G401.6 (cell line): ENCODE data around the gene DDX25.
A peak's percentile ranks its signal among the peaks of the same experiment; 100 is the strongest.
"Not testable (repeated sequence)": the region's sequence is repeated elsewhere in the genome, so short reads cannot be mapped to it uniquely, and the experiment has no call there.

Experiments used
- FAIRE-seq: peaks from 2 replicates; lab custom pipeline; 2012; peaks lifted over from hg19 to GRCh38; lab: Jason Lieb, UNC

DDX25 gene

DNA sequence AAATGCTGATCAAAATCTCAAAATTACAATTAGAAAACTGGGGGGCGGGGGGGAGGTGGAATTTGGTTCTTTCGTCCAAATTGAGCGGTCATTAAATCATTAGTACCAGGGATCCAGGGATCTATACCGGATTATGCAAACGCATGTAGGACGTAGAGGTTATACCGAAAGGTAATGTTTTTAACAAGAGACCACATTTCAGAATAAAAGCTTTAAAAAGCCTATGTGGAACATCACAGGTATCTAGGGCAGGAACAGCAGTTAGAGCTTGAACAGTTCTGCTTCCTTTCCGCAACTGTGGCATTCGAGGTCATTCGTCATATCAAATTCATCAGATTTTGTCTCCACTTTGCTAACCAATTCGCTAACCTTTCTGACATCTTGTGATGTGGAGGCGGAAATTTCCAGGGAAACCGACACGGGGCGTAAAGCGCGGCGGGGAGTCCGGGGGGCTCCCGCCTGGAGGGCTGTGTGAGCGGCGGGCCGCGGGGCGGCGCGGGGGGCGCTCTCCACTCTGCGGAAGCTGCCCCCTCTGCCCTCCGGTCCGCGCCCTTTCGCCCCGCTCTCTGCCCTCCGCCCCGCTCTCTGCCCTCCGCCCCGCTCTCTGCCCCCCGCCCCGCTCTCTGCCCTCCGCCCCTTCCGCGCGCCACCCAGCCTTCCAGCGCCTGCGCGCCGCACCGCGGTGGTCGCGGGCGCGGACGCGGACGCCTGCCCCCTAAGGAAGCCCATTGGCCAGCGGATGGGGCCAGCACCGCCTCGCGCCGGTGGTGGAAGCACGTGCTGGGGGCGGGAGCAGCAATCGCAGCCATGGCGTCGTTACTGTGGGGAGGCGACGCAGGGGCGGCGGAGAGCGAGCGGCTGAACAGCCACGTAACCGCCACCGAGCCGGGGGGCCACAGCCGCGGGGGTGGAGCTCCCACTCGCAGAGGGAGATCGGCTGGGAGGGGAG is at the start of gene DDX25:
TSS of gene DDX25 (plus strand) at position 798 of the 949 bp plus-strand sequence. CDS start at position 808, 10 bp downstream.
- FAIRE-seq, result no peak

DNA sequence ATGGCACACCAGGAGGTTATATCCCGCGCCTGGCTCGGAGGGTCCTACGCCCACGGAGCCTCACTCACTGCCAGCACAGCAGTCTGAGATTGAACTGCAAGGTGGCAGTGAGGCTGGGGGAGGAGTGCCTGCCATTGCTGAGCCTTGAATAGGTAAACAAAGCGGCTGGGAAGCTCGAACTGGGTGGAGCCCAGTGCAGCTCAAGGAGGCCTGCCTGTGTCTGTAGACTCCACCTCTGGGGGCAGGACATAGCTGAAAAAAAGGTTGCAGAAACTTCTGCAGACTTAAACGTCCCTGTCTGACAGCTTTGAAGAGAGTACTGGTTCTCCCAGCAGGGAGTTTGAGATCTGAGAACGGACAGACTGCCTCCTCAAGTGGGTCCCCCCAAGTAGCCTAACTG is 46.6 kb upstream of the DDX25 start:
- not testable (repeated sequence) for FAIRE-seq

DNA sequence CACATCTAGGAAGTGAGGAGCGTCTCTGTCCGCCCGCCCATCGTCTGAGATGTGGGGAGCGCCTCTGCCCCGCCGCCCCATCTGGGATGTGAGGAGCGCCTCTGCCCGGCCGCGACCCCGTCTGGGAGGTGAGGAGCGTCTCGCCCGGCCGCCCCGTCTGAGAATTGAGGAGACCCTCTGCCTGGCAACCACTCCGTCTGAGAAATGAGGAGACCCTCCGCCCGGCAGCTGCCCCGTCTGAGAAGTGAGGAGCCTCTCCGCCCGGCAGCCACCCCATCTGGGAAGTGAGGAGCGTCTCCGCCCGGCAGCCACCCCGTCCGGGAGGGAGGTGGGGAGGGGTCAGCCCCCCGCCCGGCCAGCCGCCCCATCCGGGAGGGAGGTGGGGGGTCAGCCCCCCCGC is 41.5 kb upstream of the DDX25 start:
- not testable (repeated sequence) for FAIRE-seq

DNA sequence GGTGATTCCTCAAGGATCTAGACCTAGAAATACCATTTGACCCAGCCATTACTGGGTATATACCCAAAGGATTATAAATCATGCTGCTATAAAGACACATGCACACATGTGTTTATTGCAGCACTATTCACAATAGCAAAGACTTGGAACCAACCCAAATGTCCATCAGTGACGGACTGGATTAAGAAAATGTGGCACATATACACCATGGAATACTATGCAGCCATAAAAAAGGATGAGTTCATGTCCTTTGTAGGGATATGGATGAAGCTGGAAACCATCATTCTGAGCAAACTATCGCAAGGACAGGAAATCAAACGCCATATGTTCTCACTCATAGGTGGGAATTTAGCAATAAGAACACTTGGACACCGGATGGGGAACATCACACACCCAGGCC is 39.0 kb upstream of the DDX25 start:
- not testable (repeated sequence) for FAIRE-seq

DNA sequence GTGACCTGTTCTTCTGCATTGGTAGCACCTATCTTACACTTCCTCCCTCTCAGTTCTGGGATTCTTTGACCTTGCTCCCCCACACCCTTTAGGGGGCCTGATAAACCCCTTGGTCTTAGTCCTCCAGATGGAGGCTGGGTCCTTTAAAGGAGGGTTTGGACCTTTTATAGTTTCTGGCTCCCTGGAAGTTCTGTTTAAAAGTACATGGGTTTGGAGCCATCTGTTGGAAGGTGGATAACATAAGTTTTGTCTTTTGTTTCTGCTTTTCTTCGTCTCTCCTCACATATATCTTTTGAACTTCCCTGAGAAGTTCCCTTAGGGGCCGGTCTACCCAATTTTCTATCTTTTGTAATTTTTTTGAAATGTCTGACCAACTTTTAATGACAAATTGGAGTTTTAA is 34.8 kb upstream of the DDX25 start:
- FAIRE-seq, result no peak

DNA sequence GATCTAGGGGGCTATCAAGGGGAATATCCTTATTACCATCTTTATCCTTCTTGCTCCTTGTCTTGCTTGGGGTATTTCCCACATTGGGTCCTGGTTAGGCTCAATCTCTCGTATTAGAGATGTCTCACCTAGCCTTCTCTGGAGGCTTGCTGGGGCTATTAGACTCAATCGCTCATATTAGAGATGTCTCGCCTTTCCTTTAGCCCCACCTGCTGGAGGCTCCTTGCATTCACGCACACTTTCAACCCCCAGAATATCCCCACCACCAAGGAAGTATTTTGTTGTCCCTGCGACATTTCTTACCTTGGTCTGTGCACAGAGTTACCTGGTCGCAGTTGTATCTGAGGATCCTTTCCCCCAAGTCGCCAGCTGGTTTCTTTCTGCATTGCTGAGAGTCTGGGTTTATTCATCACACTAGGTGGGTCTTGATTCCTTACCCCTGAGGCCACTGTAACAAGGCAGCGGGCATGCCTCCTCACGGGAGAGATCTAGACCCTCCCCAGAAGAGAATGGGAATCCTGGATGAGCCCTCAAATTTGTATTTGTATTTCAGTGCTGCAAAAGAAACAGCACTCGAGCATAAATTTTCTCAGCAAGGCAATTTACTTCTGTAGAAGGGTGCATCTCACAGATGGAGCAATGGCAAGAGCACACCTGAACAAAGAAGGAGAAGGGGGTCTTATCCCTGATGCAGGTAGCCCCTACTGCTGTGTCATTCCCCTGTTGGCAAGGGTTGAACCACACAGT is 32.7 kb upstream of the DDX25 start:
- FAIRE-seq, result no peak

DNA sequence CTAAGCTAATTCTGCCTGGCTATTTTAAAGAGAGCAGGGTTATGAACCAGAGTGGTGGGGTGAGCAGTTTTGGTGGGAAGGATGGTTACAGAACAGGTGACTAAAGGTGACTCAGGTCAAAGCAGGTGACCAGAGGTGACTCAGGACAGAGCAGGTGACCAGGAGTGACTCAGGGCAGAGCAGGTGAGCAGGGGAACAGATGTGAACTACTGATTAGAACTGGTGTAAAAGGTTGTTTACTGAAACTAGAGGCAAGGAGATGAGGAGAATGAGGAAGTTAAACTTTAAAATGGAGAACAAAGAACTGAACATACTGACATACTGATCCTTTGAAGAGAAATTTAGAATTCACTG is 32.2 kb upstream of the DDX25 start:
- no peak for FAIRE-seq

DNA sequence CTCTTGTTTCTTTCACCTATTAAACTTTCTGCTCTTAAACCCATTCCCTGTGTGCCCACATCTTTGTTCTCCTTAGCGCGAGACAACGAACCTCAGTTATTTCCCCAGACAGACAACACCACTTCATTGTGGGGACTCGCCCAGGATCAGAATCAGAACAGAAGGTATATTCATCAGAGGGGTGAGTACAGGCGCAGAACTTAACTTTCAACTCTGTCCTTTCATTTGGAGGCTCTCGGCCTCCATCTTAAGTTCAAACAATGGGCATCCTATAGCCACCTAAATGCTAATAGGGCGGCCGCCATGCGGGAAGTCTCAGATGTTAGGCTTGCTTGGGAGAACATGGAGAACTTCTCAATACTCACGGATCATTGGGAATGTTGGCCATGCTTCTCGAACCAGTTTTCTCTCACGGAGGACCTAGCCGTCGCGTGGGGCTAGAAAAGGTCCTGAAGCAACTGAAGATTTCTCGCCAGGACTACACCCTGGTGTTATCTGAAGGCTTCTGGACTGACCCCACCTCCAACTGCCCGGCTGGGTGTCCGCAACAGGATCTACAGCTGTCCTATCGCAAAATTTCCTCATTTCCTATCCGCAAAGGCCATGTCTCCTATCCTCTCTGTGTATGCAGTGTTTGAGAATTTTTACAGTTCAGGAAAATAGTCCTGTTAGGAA is 30.3 kb upstream of the DDX25 start:
- FAIRE-seq, result no peak

DNA sequence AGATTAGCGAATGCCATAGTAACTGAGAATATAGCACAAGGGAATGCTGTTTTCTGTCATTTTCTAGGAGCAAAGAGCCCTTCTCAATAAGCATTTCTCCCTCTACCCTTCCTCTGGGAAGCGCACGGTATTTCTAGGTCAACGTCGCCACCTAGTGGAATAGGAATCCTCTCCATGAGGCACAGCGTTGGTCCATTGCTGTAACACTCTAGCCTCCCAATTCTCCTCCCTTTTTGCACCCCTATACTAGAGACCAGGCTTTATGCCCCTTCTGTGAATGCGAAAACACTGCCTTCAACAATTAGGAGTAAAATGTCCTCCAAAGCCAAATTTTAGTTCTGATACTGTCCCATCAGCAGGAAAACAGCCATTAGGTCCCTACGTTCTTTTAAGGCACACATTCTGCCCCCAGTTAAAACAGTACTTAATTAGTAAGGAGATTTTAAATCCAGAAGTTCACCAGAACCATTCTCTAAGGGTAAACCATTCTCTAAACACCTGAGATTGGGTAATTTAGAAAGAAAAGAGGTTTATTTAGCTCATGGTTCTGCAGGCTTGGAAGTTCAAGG is 29.7 kb upstream of the DDX25 start:
- FAIRE-seq, result peak; percentile 64

DNA sequence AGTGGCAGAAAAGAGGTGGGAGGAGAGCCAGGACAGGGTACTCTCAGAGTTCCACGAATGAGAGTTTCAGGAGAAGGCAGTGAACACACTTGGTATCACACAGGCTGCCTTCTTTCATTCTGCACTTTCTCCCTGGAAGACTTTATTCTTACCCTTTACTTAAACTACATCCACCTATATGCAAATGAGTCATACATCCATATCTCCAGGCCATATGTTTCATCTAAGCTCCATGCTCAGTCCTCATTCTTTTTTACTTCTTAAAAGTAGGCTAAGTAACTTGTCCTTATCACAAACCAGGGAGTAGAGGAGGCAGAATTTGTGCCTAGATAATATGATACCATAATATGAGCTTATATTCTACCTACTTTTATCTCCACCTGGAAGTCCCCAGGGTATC is 23.0 kb upstream of the DDX25 start:
- FAIRE-seq, result no peak

DNA sequence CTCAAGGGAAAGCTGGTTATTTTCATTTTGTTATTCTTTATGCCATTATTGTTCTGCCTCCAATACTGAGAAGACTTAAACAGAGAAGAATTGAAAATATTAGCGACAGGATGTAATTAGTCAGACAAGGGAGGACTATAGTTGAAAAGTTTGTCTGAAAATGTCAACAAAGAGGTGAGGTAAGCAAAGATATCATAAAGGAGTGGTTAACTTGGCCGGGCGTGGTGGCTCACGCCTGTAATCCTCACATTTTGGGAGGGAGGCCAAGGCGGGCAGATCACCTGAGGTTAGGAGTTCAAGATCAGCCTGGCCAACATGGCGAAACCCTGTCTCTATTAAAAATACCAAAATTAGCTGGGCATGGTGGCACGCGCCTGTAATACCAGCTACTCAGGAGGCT is 20.9 kb upstream of the DDX25 start:
- no peak for FAIRE-seq

DNA sequence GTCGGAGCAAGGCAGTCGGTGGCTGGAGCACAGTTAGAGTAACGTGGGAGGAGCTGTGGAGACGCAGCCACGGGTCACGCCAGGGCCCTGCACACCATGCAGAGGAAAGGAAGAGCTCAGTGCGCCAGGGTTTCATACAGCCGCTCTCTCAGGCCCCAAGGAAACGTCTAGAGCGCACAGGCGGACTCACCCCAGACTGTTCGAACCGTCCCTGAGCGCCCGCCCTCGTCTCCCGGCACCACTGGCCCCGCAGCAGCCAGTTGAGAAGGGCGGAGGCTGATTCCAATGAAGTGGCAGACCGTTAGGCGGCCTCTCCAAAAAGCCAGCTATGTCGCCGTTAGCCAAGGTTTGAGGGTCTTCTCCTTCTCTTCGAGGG is 17.3 kb upstream of the DDX25 start:
- FAIRE-seq, result no peak

DNA sequence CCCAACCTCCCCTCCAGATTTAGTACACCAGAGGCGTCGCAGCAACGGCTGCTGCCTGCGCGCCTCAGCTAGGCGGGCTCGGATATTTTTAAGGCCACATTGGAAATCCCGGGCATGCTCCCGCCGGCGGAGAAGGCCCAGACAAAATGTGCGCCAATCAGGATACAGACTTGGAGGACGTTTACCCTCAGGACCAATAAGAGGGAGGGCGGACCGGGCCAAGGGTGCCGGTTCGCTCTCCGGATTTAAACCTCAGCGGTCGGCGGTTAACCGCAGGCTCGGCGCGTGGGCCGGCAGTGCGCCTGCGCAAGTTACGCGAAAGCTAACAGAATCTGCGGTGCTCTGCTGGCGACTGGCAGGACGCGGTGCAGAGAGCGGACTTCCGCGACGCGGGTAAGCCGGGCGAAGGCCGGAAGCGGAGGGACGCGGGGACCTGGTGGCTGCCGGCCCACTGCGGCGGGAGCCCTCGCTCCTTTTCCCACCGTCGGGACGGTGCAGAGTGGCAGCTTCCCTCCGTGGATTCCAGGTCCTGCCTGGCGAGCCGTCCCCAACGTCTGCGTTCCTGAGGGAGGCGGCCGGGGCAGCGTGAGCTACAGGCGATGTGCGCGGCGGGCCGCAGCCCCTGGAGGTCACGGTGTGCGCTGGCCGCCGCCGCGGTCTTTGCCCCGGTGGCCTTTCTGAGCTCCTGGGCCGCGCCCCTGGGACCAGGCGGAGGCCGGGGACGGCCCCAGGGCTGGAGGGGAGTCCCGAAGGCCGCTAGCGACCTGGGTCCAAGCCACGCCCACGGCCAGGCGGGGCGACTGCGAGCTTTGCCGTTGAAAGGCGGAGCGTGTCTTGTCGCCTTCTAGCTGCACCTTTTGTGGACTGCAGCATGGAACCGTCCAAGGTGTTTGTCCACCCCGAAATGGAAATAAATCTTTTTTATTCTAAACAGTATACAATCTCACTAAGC is 16.7 kb upstream of the DDX25 start, which contains the start of gene HYLS1:
TSS of gene HYLS1 (plus strand) at position 296 of the 952 bp plus-strand sequence. CDS start 11,701 bp downstream, outside the sequence.
- no peak for FAIRE-seq

DNA sequence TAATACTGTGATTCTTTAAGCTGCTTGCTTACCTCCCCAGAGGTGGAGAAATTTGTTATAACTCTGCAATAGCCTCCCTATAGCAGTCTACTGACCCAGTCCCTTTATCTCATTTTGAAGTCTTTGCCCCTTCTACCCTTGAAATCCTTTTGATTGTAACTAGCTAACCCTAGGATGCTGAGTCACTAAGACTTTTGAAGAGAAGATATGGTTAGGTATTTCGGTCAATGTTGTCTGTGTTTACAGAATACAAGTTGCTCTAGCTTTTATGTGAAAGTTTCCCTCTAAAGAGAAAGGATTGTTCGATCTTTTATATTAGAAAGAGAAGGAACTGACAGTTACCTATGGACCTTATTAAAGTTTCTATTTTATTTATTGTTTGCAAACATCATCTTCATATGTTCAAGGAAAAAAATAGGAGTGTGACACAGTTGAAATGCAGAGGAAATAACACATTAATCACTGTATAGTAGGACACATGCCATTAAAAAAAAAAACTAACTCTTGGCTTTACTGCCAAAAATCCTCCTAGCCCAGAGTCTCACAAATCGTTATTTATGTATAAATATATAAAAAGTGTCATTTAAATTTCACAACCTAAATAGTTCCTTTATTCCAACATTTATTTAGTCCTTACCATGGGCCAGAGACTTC is 13.7 kb upstream of the DDX25 start:
- no peak for FAIRE-seq

DNA sequence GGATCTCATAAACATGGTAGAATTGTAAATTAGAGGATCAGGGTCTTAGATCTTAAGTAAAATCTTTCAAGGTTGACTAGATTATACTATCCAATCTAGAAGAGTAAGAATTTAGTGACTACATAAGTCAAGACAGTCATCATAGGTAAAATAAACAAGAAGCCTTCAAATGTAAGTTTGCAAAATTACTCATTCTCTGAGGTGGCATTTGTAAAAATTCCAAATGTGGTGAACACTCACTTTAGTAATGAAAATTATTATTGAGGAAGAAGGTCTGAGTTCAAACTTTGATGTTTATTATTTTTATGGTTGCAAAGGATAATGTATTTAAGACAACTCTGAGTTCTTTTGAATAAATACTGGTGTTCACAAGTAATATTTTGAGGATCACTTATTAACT is 12.2 kb upstream of the DDX25 start:
- no peak for FAIRE-seq

DNA sequence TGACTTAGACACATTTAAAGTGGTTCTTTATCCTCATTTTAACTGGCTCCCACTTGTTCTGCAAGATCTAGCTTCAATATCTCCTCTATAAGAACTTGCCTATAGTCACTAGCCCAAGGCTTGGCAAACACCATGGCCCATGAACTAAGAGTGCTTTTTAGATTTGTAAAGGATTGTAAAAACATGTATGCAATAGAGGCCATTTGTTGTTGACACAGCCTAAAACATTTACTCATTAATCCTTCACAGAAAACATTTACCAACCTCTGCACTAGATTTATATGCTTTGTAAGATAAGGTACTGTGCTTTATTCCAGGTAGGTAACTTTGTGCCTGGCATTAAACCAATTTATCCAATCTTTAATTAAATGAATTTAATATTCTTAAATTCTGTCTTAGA is 11.3 kb upstream of the DDX25 start:
- no peak for FAIRE-seq

DNA sequence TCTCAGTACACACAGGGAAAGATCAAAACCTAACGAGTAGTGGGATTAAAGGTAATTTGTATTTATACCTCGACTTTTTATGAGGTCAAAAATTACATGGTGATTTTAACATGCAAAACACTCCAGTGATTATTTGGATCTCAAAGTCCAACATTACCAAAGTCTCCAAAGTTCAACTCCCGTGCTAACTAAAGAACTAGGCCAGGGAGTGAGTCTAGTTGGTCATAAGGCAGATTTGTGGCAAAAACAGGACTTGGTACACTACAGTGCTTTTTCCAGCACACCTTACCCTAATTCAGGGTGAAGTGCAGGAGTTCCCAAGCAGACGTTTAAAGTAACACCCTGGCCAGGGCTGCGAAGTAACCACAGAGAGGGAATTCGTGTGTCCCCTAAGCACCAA is 2.4 kb upstream of the DDX25 start:
- FAIRE-seq, result no peak

DNA sequence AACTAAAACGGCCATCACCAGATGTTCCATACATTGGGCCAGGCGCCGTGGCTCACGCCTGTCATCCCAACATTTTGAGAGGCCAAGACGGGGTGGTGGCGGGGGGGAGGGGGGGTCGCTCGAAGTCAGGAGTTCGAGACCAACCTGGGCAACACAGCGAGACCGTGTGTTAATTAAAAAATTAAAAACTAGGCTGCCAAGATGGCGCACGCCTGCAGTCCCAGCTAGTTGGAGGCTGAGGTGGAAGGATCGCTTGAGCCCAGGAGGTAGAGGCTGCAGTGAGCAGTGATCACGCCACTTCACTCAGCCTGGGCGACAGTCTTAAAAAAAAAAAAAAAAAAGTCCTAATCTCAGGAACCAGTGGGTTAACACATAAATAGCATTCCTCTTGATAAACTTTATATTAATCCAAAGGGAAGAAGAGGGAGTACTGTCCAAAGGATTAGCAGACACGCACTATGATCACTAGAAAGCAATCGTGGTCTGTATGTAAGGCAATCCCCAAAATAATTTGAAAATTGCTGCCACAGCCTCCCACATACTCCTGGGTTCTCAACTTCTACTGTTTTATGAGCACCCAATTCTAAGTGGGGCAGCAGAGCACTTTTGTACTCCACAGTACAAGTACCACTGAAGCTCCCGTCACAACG is 1.9 kb upstream of the DDX25 start:
- FAIRE-seq, result no peak

DNA sequence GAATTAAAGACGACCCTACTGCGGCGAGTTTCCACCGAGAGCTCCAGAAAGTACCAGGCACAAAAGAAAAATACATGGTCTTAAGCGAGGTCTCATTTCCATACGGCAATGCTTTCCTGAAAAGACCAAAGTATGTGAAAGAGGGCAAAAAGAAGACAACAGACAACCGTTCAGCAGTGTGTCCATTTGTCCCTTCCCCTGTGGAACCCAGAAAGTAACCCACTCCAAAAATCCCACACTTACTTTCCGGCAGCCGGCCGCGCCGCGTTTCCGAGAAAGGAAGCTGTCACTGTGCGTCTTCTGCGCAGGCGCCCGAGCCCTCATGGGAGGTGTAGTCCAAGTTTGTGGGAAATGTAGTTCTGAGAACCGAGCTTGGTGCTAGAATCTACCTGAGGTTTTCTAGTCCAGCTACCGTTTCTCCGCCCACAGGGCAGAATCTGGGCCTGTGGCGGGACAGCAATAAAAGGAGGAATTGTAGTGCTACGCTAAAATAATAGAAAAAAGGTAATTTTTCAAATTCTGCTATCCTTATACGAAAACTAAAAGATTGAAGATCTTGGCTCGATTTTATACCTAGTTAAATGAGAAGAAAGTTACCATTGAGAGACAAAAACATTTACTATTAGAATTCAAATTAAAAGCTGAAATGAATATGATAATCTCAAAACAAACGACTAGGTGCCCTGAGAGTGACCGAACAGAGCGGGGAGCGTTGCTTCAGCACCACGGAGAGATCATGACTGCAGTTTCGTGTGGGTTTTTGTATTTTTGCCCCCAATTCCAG is 1.2 kb upstream of the DDX25 start, which contains the start of gene PUS3:
TSS of gene PUS3 (minus strand) at position 280 of the 784 bp plus-strand sequence. CDS start 6,922 bp downstream, outside the sequence.
- FAIRE-seq, result peak; percentile 61
